ENCODE data around the gene COL1A2. TPM values are rescaled to one million over a fixed set of nuclear protein-coding genes. Genes with fewer than 3 reads are reported as not detected.

The COL1A2 gene
- total and polyA plus RNA-seq, 2 of the 13 experiments (the other 11 are each of a cell fraction or from before 2014, with no cell fraction given), result not detected

DNA sequence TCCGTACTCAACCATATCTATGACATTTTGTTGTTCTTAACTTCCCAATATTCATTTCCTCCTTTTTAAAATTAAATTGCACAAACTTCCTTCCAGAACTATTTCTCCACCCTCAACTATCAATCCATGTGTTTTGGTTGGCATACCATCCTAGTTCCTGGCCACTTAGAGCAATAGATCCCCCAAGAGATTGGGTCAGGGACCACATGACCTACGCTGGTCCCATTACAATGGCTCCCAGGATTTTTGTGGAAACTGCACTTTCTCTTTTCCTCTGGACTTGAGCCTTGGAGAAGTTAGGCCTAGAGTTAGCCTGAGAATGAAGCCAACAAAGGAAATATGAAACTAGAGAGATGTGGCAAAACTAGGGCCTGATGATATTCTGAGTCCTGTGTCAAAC, 59.2 kb downstream of the COL1A2 start:
- TF ChIP-seq THAP11 (CRISPR knock-in tag; IDR thresholded peaks at IDR 0.05) (no peak), CHD2 (IDR thresholded peaks at IDR 0.05; ENCODE audit: low read depth, low read length) (no peak), CAMTA2 (CRISPR knock-in tag; IDR thresholded peaks at IDR 0.05; ENCODE audit: borderline replicate concordance) (no peak), ZNF879 (CRISPR knock-in tag; IDR thresholded peaks at IDR 0.05) (no peak), SAFB2 (CRISPR knock-in tag; IDR thresholded peaks at IDR 0.05; ENCODE audit: borderline replicate concordance, low read depth) (no peak), ZNF776 (CRISPR knock-in tag; IDR thresholded peaks at IDR 0.05) (no peak), IRX3 (CRISPR knock-in tag; IDR thresholded peaks at IDR 0.05; ENCODE audit: borderline replicate concordance, low read depth) (no peak), RXRB (CRISPR knock-in tag; IDR thresholded peaks at IDR 0.05; ENCODE audit: borderline replicate concordance) (no peak)
- TF ChIP-seq, protein P1, sequence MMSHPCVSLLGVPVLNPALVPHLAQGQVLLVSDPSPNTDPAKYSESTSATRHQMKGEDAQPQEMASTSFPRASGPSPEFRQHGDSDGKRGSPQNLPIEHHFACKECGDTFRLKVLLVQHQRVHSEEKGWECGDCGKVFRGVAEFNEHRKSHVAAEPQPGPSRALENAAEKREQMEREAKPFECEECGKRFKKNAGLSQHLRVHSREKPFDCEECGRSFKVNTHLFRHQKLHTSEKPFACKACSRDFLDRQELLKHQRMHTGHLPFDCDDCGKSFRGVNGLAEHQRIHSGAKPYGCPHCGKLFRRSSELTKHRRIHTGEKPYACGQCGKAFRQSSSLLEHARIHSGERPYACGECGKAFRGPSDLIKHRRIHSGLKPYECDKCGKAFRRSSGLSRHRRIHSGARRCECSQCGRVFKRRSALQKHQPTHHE (CRISPR knock-in tag; IDR thresholded peaks at IDR 0.05; ENCODE audit: borderline replicate concordance), result no peak
- H3K4me3 ChIP-seq (replicated peaks in 1 of 3; ENCODE audit: insufficient read depth in 1 of 3, low read depth in 2 of 3, low read length in 3 of 3), result no peak overlapping the region
- no peak overlapping the region for H3K4me2 ChIP-seq (ENCODE audit: low read depth, low read length)
- no peaks in the 10 kb centered on the region for H4K20me1 ChIP-seq (ENCODE audit: insufficient read depth, low read length)
- CTCF ChIA-PET (ENCODE audit: low intra/inter-chr PET ratio, low total read pairs), result no interaction called here
- FAIRE-seq (no peak), DNase-seq (ENCODE audit: low spot score) (no peak), ATAC-seq (no peak)
- no peaks in the 10 kb centered on the region for H3K36me3 ChIP-seq (replicated peaks in 1 of 2; ENCODE audit: control insufficient read depth in 1 of 2, insufficient read depth in 2 of 2, low read length in 2 of 2)
- intact Hi-C loops (cut with micrococcal nuclease; ENCODE audit: unreplicated experiment) (loop anchor here (5.0 kb wide), 1 partner anchor 58 kb away; no protein-coding TSS in a partner anchor), in situ Hi-C loops (cut with HindIII; ENCODE audit: extremely low pct_ligation_motif_present, low pct_unique_long_range_greater_than_20kb) (loop anchor here (25.0 kb wide), 1 partner anchor 583 kb away; no protein-coding TSS in a partner anchor)
- no peak overlapping the region for H2AFZ ChIP-seq (ENCODE audit: low read length)
- H3K4me1 ChIP-seq (ENCODE audit: insufficient read depth, low read length), result peaks cover 33% of the 10 kb centered on the region
- no peaks in the 10 kb centered on the region for H3K79me2 ChIP-seq (ENCODE audit: insufficient read depth, low read length)
- POLR2A ChIA-PET, result no interaction called here
- 0 out of 2 replicates have a peak, but pooled peaks cover under 1% of the 10 kb centered on the region for H3K9me3 ChIP-seq (ENCODE audit: low read length)
- no peaks in the 10 kb centered on the region for H3K27me3 ChIP-seq (ENCODE audit: control insufficient read depth in 1 of 2, insufficient read depth in 2 of 2, low read length in 2 of 2)
- H3K27ac ChIP-seq (ENCODE audit: extremely low read length, insufficient read depth, low read length), result no peak overlapping the region
- H3K9ac ChIP-seq (ENCODE audit: insufficient read depth, low read depth, low read length), result no peak overlapping the region
- BruUV-seq (replicated peaks), result no TSS peak
- WGBS (ENCODE audit: low lambda C conversion rate), result 76% methylated on average over 2 of the region's 2 CpGs
